ENCODE measurements around the gene LTK.

Gene LTK

DNA sequence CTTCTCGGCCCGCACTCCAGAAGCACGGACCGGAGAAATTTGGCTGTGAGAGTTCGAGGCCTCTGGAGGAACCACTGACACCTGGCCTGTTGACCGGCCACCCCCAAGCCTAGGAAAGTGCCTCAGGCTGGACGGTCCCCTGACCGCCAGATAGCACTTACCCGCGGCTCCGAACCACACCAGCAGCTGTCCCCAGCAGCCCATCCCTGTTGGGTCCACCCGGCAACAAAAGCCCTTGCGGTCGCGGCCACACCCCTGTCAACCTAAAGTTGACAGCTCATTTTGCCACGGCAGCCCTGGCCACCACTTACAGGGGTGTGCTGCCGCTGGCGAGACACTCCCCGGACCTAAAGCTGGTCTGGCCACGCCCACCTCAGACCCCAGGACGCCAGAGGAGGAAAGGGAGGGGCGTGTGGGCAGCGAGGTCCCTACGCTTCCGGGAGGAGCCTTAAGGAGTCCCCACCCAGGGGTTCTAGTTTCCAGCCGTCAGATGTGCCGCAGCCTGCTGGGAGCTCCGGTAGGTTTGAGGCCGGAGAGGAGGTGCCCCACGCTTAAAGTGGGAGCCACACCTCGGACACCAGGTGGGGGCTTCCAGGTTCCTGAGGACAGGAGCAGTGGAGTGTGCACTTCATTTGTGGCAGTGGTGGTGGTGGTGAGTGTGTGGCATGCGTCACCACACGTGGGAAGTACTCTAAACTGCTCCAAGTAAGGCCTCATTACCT lies at the start of gene LTK:
Gene LTK, minus strand, starts transcription at position 322 of the 722 bp plus-strand sequence. Its CDS starts 118 bp downstream, at position 204.
- Histone ChIP-seq H3K4me3 (ENCODE audit: insufficient read length, low read depth) (no peak within 1 kb of the TSS), H3K9ac (ENCODE audit: insufficient read length, low read depth) (no peak within 1 kb of the TSS), H3K4me1 (ENCODE audit: insufficient read depth, insufficient read length) (peaks cover 7% of the 10 kb centered on the region), H3K36me3 (ENCODE audit: insufficient read depth, insufficient read length, low read length) (peaks cover 33% of the 10 kb centered on the region), H3K27me3 (ENCODE audit: insufficient read depth, insufficient read length) (peaks cover 4% of the 10 kb centered on the region), H3K9me3 (ENCODE audit: insufficient read depth, low read length) (no peaks in the 10 kb centered on the region)
- TF ChIP-seq SUZ12 (IDR thresholded peaks at IDR 0.05; ENCODE audit: extremely low read depth, insufficient read depth, insufficient read length) = no peak
- no peak for TF ChIP-seq ZNF274 (IDR thresholded peaks at IDR 0.05; ENCODE audit: low read depth, low read length)
- no peak for TF ChIP-seq YY1 (IDR thresholded peaks at IDR 0.05; ENCODE audit: insufficient read depth, insufficient read length)
- DNase-seq (ENCODE audit: low read depth, low spot score) = no peak

DNA sequence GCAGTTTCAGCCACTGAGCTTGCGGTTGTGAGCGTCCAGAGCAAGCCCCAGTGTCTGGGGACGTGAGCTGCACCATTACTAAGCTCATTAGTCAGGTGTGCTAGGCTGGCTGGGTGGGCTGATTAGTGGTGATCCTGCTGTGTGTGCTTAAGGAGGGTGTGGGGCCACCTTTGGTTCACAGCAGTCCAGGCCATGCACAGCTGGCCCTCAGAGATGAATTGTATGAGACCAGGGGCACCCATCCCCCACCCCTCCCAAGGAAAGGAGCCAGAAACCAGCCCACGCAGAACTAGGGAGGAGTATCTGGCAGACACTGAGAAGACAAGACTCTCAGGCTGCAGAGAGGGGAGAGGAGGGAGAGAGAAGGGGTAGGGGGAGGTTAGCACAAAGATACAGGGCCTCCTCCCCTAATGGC lies 49.2 kb upstream of the LTK start:
- Histone ChIP-seq H3K27me3 (ENCODE audit: insufficient read depth, insufficient read length) (no peaks in the 10 kb centered on the region), H3K4me3 (ENCODE audit: insufficient read length, low read depth) (no peak overlapping the region), H3K4me1 (ENCODE audit: insufficient read depth, insufficient read length) (peaks cover 44% of the 10 kb centered on the region), H3K9me3 (ENCODE audit: insufficient read depth, low read length) (no peaks in the 10 kb centered on the region), H3K36me3 (ENCODE audit: insufficient read depth, insufficient read length, low read length) (peaks cover 56% of the 10 kb centered on the region), H3K9ac (ENCODE audit: insufficient read length, low read depth) (peak overlapping the region; percentile 25)
- TF ChIP-seq YY1 (IDR thresholded peaks at IDR 0.05; ENCODE audit: insufficient read depth, insufficient read length) = no peak
- TF ChIP-seq ZNF274 (IDR thresholded peaks at IDR 0.05; ENCODE audit: low read depth, low read length) = no peak
- no peak for TF ChIP-seq SUZ12 (IDR thresholded peaks at IDR 0.05; ENCODE audit: extremely low read depth, insufficient read depth, insufficient read length)
- DNase-seq (ENCODE audit: low read depth, low spot score) = no peak

DNA sequence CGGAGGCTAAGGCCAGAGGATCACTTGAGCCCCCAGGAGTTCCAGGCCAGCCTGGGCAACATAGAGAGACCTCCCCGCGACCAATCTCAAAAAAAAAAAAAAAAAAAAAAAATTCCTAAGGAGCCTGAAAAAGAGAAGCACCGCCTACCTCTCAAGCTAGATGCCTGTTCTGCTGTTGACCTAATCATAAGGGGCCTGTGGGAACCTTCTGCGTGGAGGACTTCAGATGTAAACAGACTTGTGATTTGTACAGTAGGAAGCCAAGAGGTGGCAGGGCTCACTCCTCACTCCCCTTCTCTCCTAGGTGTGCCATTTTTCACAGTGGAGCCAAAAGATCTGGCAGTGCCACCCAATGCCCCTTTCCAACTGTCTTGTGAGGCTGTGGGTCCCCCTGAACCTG lies 48.6 kb upstream of the LTK start:
- TF ChIP-seq SUZ12 (IDR thresholded peaks at IDR 0.05; ENCODE audit: extremely low read depth, insufficient read depth, insufficient read length) (no peak), ZNF274 (IDR thresholded peaks at IDR 0.05; ENCODE audit: low read depth, low read length) (no peak), YY1 (IDR thresholded peaks at IDR 0.05; ENCODE audit: insufficient read depth, insufficient read length) (no peak)
- Histone ChIP-seq H3K4me1 (ENCODE audit: insufficient read depth, insufficient read length) (peaks cover 44% of the 10 kb centered on the region), H3K36me3 (ENCODE audit: insufficient read depth, insufficient read length, low read length) (peaks cover 53% of the 10 kb centered on the region), H3K9ac (ENCODE audit: insufficient read length, low read depth) (peak overlapping the region; percentile 66), H3K4me3 (ENCODE audit: insufficient read length, low read depth) (no peak overlapping the region), H3K9me3 (ENCODE audit: insufficient read depth, low read length) (no peaks in the 10 kb centered on the region), H3K27me3 (ENCODE audit: insufficient read depth, insufficient read length) (no peaks in the 10 kb centered on the region)
- DNase-seq (ENCODE audit: low read depth, low spot score) = no peak

DNA sequence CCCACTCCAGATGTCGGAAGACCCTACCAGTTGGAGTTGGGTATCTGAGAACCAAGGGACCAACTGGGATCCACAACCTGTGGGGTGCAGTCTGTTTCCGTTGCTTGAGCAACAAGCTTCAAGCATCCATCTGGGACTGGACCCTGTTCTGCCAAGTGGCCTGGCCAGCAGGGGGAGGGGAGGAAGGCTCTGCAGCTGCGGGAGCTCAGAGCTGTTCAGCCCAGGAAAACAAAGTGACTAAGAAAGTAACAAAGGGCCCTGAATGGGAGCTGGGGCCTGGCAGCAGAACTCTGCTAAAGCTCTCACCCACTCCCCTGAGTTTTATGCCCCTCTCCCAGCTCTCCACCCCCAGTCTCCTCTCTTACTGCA lies 48.1 kb upstream of the LTK start:
- TF ChIP-seq ZNF274 (IDR thresholded peaks at IDR 0.05; ENCODE audit: low read depth, low read length) = no peak
- no peak for DNase-seq (ENCODE audit: low read depth, low spot score)
- peak overlapping the region; percentile 76 for H3K9ac ChIP-seq (ENCODE audit: insufficient read length, low read depth)

DNA sequence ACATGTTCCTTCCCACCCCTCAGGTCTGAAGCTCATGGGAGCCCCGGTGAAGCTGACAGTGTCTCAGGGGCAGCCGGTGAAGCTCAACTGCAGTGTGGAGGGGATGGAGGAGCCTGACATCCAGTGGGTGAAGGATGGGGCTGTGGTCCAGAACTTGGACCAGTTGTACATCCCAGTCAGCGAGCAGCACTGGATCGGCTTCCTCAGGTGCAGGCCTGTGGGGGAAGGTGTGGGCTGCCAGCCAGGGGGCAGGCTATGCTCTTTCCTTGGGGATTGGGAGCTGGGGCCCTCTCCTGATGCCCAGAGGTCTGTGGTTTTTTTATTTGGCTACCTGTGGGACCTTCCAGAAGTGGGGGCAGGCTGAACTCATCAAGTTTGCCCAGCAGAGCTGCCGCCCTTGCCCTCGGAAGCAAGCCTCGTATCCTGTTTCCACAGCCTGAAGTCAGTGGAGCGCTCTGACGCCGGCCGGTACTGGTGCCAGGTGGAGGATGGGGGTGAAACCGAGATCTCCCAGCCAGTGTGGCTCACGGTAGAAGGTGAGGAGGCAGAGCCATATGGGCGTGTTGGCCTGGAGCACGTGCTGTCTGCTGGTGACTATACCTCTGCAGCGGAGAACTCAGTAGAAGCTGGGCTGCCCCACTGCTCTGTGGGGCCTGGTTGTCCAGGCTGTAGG lies 47.6 kb upstream of the LTK start:
- Histone ChIP-seq H3K4me3 (ENCODE audit: insufficient read length, low read depth) (no peak overlapping the region), H3K9ac (ENCODE audit: insufficient read length, low read depth) (peak overlapping the region; percentile 90), H3K9me3 (ENCODE audit: insufficient read depth, low read length) (no peaks in the 10 kb centered on the region), H3K4me1 (ENCODE audit: insufficient read depth, insufficient read length) (peaks cover 44% of the 10 kb centered on the region), H3K36me3 (ENCODE audit: insufficient read depth, insufficient read length, low read length) (peaks cover 44% of the 10 kb centered on the region), H3K27me3 (ENCODE audit: insufficient read depth, insufficient read length) (no peaks in the 10 kb centered on the region)
- no peak for TF ChIP-seq ZNF274 (IDR thresholded peaks at IDR 0.05; ENCODE audit: low read depth, low read length)
- no peak for TF ChIP-seq YY1 (IDR thresholded peaks at IDR 0.05; ENCODE audit: insufficient read depth, insufficient read length)
- TF ChIP-seq SUZ12 (IDR thresholded peaks at IDR 0.05; ENCODE audit: extremely low read depth, insufficient read depth, insufficient read length) = no peak
- no peak for DNase-seq (ENCODE audit: low read depth, low spot score)

More for the DNA sequence above, 48.1 kb upstream of the LTK start:
- Histone ChIP-seq H3K9me3 (ENCODE audit: insufficient read depth, low read length) (no peaks in the 10 kb centered on the region), H3K36me3 (ENCODE audit: insufficient read depth, insufficient read length, low read length) (peaks cover 48% of the 10 kb centered on the region), H3K27me3 (ENCODE audit: insufficient read depth, insufficient read length) (no peaks in the 10 kb centered on the region), H3K4me3 (ENCODE audit: insufficient read length, low read depth) (no peak overlapping the region), H3K4me1 (ENCODE audit: insufficient read depth, insufficient read length) (peaks cover 44% of the 10 kb centered on the region)

DNA sequence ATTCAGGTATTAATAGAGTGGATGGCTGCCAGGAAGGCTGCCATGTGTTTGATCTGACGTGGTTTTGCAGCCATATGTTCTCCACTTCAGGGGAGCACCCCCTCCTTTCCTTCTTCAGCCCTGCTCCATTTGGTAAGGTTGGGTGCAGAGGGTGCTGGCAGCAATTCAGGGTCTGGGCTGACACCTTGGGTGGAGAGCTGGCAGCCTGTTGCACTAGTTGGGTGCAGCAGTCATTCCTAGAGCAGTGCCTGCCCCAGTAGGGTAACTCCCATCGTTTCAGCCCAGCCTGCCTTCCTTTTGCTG lies 46.9 kb upstream of the LTK start:
- Histone ChIP-seq H3K27me3 (ENCODE audit: insufficient read depth, insufficient read length) (no peaks in the 10 kb centered on the region), H3K36me3 (ENCODE audit: insufficient read depth, insufficient read length, low read length) (peaks cover 40% of the 10 kb centered on the region), H3K9me3 (ENCODE audit: insufficient read depth, low read length) (no peaks in the 10 kb centered on the region), H3K4me1 (ENCODE audit: insufficient read depth, insufficient read length) (peaks cover 44% of the 10 kb centered on the region), H3K9ac (ENCODE audit: insufficient read length, low read depth) (peak overlapping the region; percentile 90), H3K4me3 (ENCODE audit: insufficient read length, low read depth) (peak overlapping the region; percentile 80)
- DNase-seq (ENCODE audit: low read depth, low spot score) = no peak
- TF ChIP-seq SUZ12 (IDR thresholded peaks at IDR 0.05; ENCODE audit: extremely low read depth, insufficient read depth, insufficient read length) (no peak), ZNF274 (IDR thresholded peaks at IDR 0.05; ENCODE audit: low read depth, low read length) (no peak), YY1 (IDR thresholded peaks at IDR 0.05; ENCODE audit: insufficient read depth, insufficient read length) (no peak)

DNA sequence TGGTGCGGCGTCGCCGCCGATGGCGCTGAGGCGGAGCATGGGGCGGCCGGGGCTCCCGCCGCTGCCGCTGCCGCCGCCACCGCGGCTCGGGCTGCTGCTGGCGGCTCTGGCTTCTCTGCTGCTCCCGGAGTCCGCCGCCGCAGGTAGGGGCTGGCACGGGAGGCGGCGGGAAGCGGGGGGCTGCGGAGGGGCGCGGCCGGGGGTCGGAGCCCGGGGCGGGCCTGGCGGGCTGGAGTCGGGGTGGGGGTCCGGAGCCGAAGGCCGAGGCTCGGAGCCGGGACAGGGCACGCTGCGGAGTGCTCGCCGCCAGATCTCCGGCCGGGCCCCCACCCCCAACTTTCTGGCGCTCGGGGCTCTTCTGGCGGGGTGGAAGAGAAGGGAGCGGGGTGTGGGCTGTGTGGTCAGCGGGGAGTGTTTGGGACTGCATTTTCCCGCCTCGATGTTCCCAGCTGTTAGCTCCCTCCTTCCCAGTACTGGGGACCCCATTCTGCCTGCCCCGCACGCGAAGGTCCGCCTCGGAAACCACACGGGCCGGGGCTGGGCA lies 45.7 kb upstream of the LTK start:
- Histone ChIP-seq H3K4me1 (ENCODE audit: insufficient read depth, insufficient read length) (peaks cover 36% of the 10 kb centered on the region), H3K36me3 (ENCODE audit: insufficient read depth, insufficient read length, low read length) (peaks cover 30% of the 10 kb centered on the region), H3K27me3 (ENCODE audit: insufficient read depth, insufficient read length) (no peaks in the 10 kb centered on the region), H3K9me3 (ENCODE audit: insufficient read depth, low read length) (no peaks in the 10 kb centered on the region), H3K4me3 (ENCODE audit: insufficient read length, low read depth) (peak overlapping the region; percentile 80), H3K9ac (ENCODE audit: insufficient read length, low read depth) (peak overlapping the region; percentile 90)
- TF ChIP-seq ZNF274 (IDR thresholded peaks at IDR 0.05; ENCODE audit: low read depth, low read length) (no peak), YY1 (IDR thresholded peaks at IDR 0.05; ENCODE audit: insufficient read depth, insufficient read length) (no peak), SUZ12 (IDR thresholded peaks at IDR 0.05; ENCODE audit: extremely low read depth, insufficient read depth, insufficient read length) (no peak)
- DNase-seq (ENCODE audit: low read depth, low spot score) = no peak
